GM23338 (cell line): Measurements from ENCODE around the gene ZNF646. TPM values are rescaled to one million over a fixed set of nuclear protein-coding genes. Genes with fewer than 3 reads are reported as not detected.

ENCODE experiments used
- ATAC-seq: fragments of 200-7000 bp; cut with Tn5 transposase; 3 replicates; pipeline ENCODE4 v1.9.1; 2020
- DNase-seq: peaks from one replicate; pipeline ENCODE4 v3.0.0-alpha.2; 2015; ENCODE audit warnings: low spot score
- H2AFZ ChIP-seq: fragments of 200-600 bp; sonication (generic); 2 replicates; pipeline ENCODE4 v1.8.0; 2016; ENCODE audit warnings: antibody characterized with exemption, mild to moderate bottlenecking, moderate library complexity
- H3F3A ChIP-seq: fragments of 200-600 bp; sonication (generic); replicated peaks from 2 replicates; pipeline ENCODE4 v1.8.0; 2017; ENCODE audit warnings: antibody characterized with exemption, mixed run types, low read depth
- H3K27ac ChIP-seq: fragments of 200-600 bp; sonication (generic); 2 replicates; pipeline ENCODE4 v1.6.1; 2016; ENCODE audit warnings: low read depth
- H3K27me3 ChIP-seq: fragments of 200-600 bp; sonication (generic); 2 replicates; pipeline ENCODE4 v1.8.0; 2016; ENCODE audit warnings: mild to moderate bottlenecking, mixed run types, moderate library complexity; ENCODE audit not compliant: insufficient read depth
- H3K36me3 ChIP-seq: fragments of 200-600 bp; sonication (generic); 2 replicates; pipeline ENCODE4 v1.8.0; 2016; ENCODE audit warnings: mild to moderate bottlenecking; ENCODE audit not compliant: insufficient read depth
- H3K4me1 ChIP-seq: fragments of 200-600 bp; sonication (generic); 2 replicates; pipeline ENCODE4 v1.8.0; 2016; ENCODE audit warnings: mild to moderate bottlenecking, moderate library complexity; ENCODE audit not compliant: insufficient read depth
- H3K4me2 ChIP-seq: fragments of 200-600 bp; sonication (generic); 2 replicates; pipeline ENCODE4 v1.7.1; 2017; ENCODE audit warnings: mixed run types
- H3K4me3 ChIP-seq: fragments of 200-600 bp; sonication (generic); 2 replicates; pipeline ENCODE4 v1.6.1; 2016; ENCODE audit warnings: mixed run types
- H3K79me2 ChIP-seq: fragments of 200-600 bp; sonication (generic); replicated peaks from 2 replicates; pipeline ENCODE4 v1.8.0; 2017; ENCODE audit warnings: mild to moderate bottlenecking; ENCODE audit not compliant: insufficient read depth
- H3K9me2 ChIP-seq: fragments of 200-600 bp; sonication (generic); 2 replicates; pipeline ENCODE4 v1.8.0; 2017; ENCODE audit not compliant: insufficient read depth
- H4K20me1 ChIP-seq: fragments of 200-600 bp; sonication (generic); replicated peaks from 2 replicates; pipeline ENCODE4 v1.8.0; 2017; ENCODE audit warnings: mild to moderate bottlenecking; ENCODE audit not compliant: insufficient read depth
- H3K27ac Mint-ChIP-seq: 2 replicates; pipeline ENCODE4 v1.8.0; 2020; ENCODE audit warnings: inconsistent platforms, mild to moderate bottlenecking, moderate library complexity, mixed read lengths
- H3K27me3 Mint-ChIP-seq: 3 replicates; pipeline ENCODE4 v1.8.0; 2022; ENCODE audit warnings: low read depth, mild to moderate bottlenecking, moderate library complexity, mixed read lengths, inconsistent platforms; ENCODE audit not compliant: insufficient read depth, poor library complexity
- H3K36me3 Mint-ChIP-seq: 3 replicates; pipeline ENCODE4 v1.8.0; 2021; ENCODE audit warnings: low read depth, mild to moderate bottlenecking, inconsistent platforms, moderate library complexity, mixed read lengths
- H3K4me1 Mint-ChIP-seq: 3 replicates; pipeline ENCODE4 v1.8.0; 2020; ENCODE audit warnings: mild to moderate bottlenecking, inconsistent platforms, mixed read lengths
- H3K4me3 Mint-ChIP-seq: 3 replicates; pipeline ENCODE4 v1.8.0; 2021; ENCODE audit warnings: moderate library complexity, mild to moderate bottlenecking, inconsistent platforms, mixed read lengths
- H3K9me3 Mint-ChIP-seq: 3 replicates; pipeline ENCODE4 v1.8.0; 2020; ENCODE audit warnings: moderate library complexity, mild to moderate bottlenecking, inconsistent platforms, mixed read lengths
- CREB1 ChIP-seq: fragments of 250-450 bp; sonication (Bioruptor Pico); IDR thresholded peaks from 2 replicates; pipeline ENCODE4 v1.5.0; 2020; ENCODE audit warnings: low read depth, mild to moderate bottlenecking, moderate library complexity
- CTCF ChIP-seq, 2 experiments: fragments of 200-600 bp in 1 of 2; sonication (generic) in 1 of 2; conservative IDR thresholded peaks; 2 replicates each; pipeline versions ENCODE4 v1.5.1 to v1.6.1; 2016 to 2017; ENCODE audit warnings: antibody characterized with exemption in 2 of 2, low read depth in 2 of 2, mild to moderate bottlenecking in 2 of 2, moderate library complexity in 1 of 2
- ETS1 ChIP-seq: IDR thresholded peaks from 2 replicates; pipeline ENCODE4 v1.6.1; 2016; ENCODE audit warnings: antibody characterized with exemption
- EZH2 ChIP-seq: fragments of 200-600 bp; sonication (generic); IDR thresholded peaks from one replicate; pipeline ENCODE4 v1.8.0; 2017; ENCODE audit warnings: antibody characterized with exemption, mild to moderate bottlenecking, low read depth; ENCODE audit not compliant: unreplicated experiment
- EZH2phosphoT487 ChIP-seq: fragments of 200-600 bp; sonication (generic); IDR thresholded peaks from one replicate; pipeline ENCODE4 v1.8.1; 2018; ENCODE audit warnings: antibody characterized with exemption; ENCODE audit not compliant: unreplicated experiment
- JUNB ChIP-seq: IDR thresholded peaks from one replicate; pipeline ENCODE4 v1.6.1; 2016; ENCODE audit warnings: antibody characterized with exemption; ENCODE audit not compliant: unreplicated experiment
- NANOG ChIP-seq: IDR thresholded peaks from 2 replicates; pipeline ENCODE4 v1.6.1; 2016; ENCODE audit warnings: antibody characterized with exemption, borderline replicate concordance
- POLR2AphosphoS5 ChIP-seq: IDR thresholded peaks from 2 replicates; pipeline ENCODE4 v1.6.1; 2016; ENCODE audit warnings: antibody characterized with exemption, low read depth
- STAT1 ChIP-seq: IDR thresholded peaks from one replicate; pipeline ENCODE4 v1.6.1; 2016; ENCODE audit warnings: antibody characterized with exemption; ENCODE audit not compliant: unreplicated experiment
- ZNF114 ChIP-seq: fragments of 250-450 bp; sonication (Bioruptor Pico); IDR thresholded peaks from 2 replicates; pipeline ENCODE4 v1.5.0; 2020; ENCODE audit warnings: mild to moderate bottlenecking, moderate library complexity
- ZNF331 ChIP-seq: fragments of 250-450 bp; sonication (Bioruptor Pico); IDR thresholded peaks from 2 replicates; pipeline ENCODE4 v1.5.0; 2020; ENCODE audit warnings: low read depth, mild to moderate bottlenecking, moderate library complexity
- polyA plus RNA-seq: library from polyadenylated mRNA; unstranded; fragments of >200 nt; fragmentation: Nextera tagmentation; extraction: Ambion mirVana; gene quantifications from 2 replicates; pipeline ENCODE4 v1.2.1, GENCODE V29; 2016
- total RNA-seq: library from RNA; depleted of rRNA; stranded (reverse); fragments of >200 nt; shearing (Covaris generic); gene quantifications from 2 replicates; pipeline ENCODE4 v1.2.3, GENCODE V29; 2014
- TF ChIP-seq, protein P1 (sequence below): fragments of 250-450 bp; sonication (Bioruptor Pico); IDR thresholded peaks from 2 replicates; pipeline ENCODE4 v1.5.0; 2020; ENCODE audit warnings: mild to moderate bottlenecking, moderate library complexity
- TF ChIP-seq, protein P2 (sequence below): IDR thresholded peaks from one replicate; pipeline ENCODE4 v1.6.1; 2018; ENCODE audit warnings: antibody characterized with exemption; ENCODE audit not compliant: unreplicated experiment

The ZNF646 gene
- total and polyA plus RNA-seq, 2 experiments from 2014 or later: 6.3 to 29.3 TPM

- Mint-ChIP-seq H3K9me3 (peaks cover 2% of the 10 kb centered on the region; the same call in 1 of the 3 replicates), H3K4me3 (no peak overlapping the region), H3K4me1 (peaks cover 10% of the 10 kb centered on the region), H3K27me3 (peaks cover 5% of the 10 kb centered on the region), H3K27ac (peak overlapping the region; percentile 30; the same call in 1 of the 2 replicates), H3K36me3 (peaks cover 39% of the 10 kb centered on the region)
- Histone ChIP-seq H3K9me2 (no peaks in the 10 kb centered on the region), H3K4me1 (peaks cover 4% of the 10 kb centered on the region; the same call in 1 of the 2 replicates), H3K36me3 (peaks cover 23% of the 10 kb centered on the region), H3K4me2 (no peak overlapping the region), H3K27ac (no peak overlapping the region), H2AFZ (no peak overlapping the region), H3K27me3 (no peaks in the 10 kb centered on the region), H3K4me3 (no peak overlapping the region), H3K79me2 (no peaks in the 10 kb centered on the region), H4K20me1 (no peaks in the 10 kb centered on the region; the same call in 1 of the 2 replicates), H3F3A (no peaks in the 10 kb centered on the region; the same call in 1 of the 2 replicates)
- no peak for ATAC-seq
- no peak for DNase-seq
- no peak for TF ChIP-seq EZH2
- TF ChIP-seq NANOG: no peak
- TF ChIP-seq CREB1 (CRISPR knock-in tag): no peak
- TF ChIP-seq CTCF (conservative IDR thresholded peaks at IDR 0.05; ENCODE audit: low read depth in 2 of 2): no peak
- TF ChIP-seq, protein P1, sequence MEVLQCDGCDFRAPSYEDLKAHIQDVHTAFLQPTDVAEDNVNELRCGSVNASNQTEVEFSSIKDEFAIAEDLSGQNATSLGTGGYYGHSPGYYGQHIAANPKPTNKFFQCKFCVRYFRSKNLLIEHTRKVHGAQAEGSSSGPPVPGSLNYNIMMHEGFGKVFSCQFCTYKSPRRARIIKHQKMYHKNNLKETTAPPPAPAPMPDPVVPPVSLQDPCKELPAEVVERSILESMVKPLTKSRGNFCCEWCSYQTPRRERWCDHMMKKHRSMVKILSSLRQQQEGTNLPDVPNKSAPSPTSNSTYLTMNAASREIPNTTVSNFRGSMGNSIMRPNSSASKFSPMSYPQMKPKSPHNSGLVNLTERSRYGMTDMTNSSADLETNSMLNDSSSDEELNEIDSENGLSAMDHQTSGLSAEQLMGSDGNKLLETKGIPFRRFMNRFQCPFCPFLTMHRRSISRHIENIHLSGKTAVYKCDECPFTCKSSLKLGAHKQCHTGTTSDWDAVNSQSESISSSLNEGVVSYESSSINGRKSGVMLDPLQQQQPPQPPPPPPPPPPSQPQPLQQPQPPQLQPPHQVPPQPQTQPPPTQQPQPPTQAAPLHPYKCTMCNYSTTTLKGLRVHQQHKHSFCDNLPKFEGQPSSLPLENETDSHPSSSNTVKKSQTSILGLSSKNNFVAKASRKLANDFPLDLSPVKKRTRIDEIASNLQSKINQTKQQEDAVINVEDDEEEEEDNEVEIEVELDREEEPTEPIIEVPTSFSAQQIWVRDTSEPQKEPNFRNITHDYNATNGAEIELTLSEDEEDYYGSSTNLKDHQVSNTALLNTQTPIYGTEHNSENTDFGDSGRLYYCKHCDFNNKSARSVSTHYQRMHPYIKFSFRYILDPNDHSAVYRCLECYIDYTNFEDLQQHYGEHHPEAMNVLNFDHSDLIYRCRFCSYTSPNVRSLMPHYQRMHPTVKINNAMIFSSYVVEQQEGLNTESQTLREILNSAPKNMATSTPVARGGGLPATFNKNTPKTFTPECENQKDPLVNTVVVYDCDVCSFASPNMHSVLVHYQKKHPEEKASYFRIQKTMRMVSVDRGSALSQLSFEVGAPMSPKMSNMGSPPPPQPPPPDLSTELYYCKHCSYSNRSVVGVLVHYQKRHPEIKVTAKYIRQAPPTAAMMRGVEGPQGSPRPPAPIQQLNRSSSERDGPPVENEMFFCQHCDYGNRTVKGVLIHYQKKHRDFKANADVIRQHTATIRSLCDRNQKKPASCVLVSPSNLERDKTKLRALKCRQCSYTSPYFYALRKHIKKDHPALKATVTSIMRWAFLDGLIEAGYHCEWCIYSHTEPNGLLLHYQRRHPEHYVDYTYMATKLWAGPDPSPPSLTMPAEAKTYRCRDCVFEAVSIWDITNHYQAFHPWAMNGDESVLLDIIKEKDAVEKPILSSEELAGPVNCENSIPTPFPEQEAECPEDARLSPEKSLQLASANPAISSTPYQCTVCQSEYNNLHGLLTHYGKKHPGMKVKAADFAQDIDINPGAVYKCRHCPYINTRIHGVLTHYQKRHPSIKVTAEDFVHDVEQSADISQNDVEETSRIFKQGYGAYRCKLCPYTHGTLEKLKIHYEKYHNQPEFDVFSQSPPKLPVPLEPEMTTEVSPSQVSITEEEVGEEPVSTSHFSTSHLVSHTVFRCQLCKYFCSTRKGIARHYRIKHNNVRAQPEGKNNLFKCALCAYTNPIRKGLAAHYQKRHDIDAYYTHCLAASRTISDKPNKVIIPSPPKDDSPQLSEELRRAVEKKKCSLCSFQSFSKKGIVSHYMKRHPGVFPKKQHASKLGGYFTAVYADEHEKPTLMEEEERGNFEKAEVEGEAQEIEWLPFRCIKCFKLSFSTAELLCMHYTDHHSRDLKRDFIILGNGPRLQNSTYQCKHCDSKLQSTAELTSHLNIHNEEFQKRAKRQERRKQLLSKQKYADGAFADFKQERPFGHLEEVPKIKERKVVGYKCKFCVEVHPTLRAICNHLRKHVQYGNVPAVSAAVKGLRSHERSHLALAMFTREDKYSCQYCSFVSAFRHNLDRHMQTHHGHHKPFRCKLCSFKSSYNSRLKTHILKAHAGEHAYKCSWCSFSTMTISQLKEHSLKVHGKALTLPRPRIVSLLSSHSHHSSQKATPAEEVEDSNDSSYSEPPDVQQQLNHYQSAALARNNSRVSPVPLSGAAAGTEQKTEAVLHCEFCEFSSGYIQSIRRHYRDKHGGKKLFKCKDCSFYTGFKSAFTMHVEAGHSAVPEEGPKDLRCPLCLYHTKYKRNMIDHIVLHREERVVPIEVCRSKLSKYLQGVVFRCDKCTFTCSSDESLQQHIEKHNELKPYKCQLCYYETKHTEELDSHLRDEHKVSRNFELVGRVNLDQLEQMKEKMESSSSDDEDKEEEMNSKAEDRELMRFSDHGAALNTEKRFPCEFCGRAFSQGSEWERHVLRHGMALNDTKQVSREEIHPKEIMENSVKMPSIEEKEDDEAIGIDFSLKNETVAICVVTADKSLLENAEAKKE (CRISPR knock-in tag): no peak
- no peak for TF ChIP-seq ETS1
- no peak for TF ChIP-seq EZH2phosphoT487
- TF ChIP-seq JUNB: no peak
- no peak for TF ChIP-seq STAT1
- TF ChIP-seq, protein P2, sequence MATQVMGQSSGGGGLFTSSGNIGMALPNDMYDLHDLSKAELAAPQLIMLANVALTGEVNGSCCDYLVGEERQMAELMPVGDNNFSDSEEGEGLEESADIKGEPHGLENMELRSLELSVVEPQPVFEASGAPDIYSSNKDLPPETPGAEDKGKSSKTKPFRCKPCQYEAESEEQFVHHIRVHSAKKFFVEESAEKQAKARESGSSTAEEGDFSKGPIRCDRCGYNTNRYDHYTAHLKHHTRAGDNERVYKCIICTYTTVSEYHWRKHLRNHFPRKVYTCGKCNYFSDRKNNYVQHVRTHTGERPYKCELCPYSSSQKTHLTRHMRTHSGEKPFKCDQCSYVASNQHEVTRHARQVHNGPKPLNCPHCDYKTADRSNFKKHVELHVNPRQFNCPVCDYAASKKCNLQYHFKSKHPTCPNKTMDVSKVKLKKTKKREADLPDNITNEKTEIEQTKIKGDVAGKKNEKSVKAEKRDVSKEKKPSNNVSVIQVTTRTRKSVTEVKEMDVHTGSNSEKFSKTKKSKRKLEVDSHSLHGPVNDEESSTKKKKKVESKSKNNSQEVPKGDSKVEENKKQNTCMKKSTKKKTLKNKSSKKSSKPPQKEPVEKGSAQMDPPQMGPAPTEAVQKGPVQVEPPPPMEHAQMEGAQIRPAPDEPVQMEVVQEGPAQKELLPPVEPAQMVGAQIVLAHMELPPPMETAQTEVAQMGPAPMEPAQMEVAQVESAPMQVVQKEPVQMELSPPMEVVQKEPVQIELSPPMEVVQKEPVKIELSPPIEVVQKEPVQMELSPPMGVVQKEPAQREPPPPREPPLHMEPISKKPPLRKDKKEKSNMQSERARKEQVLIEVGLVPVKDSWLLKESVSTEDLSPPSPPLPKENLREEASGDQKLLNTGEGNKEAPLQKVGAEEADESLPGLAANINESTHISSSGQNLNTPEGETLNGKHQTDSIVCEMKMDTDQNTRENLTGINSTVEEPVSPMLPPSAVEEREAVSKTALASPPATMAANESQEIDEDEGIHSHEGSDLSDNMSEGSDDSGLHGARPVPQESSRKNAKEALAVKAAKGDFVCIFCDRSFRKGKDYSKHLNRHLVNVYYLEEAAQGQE: no peak
- no peak for TF ChIP-seq POLR2AphosphoS5
- no peak for TF ChIP-seq ZNF114 (CRISPR knock-in tag)
- no peak for TF ChIP-seq ZNF331 (CRISPR knock-in tag)
Observed at GRCh38 chr16:31125844-31126243, 51.6 kb downstream of the ZNF646 start.
